Tibial nerve (tissue), 4 donors: ENCODE data around the gene IKZF1.

Experiments used
- CTCF ChIP-seq, 5 experiments: fragments of 200-600 bp in 3 of 5; fragments of 450-650 bp in 2 of 5; sonication (generic) in 3 of 5; IDR thresholded peaks; one replicate each; pipeline ENCODE4 v1.5.1; 2016 to 2019; ENCODE audit warnings: antibody characterized with exemption in 5 of 5, mild to moderate bottlenecking in 3 of 5, moderate library complexity in 2 of 5
- EP300 ChIP-seq, 2 donors: sonication (generic); formaldehyde crosslinking; IDR thresholded peaks; one replicate each; pipeline ENCODE4 v1.6.1; 2017; ENCODE audit warnings: antibody characterized with exemption in 2 of 2, mild to moderate bottlenecking in 1 of 2
- POLR2A ChIP-seq, 2 donors: fragments of 450-650 bp; IDR thresholded peaks; one replicate each; pipeline ENCODE4 v1.6.1; 2017; ENCODE audit warnings: antibody characterized with exemption in 2 of 2, mild to moderate bottlenecking in 2 of 2, moderate library complexity in 2 of 2

DNA sequence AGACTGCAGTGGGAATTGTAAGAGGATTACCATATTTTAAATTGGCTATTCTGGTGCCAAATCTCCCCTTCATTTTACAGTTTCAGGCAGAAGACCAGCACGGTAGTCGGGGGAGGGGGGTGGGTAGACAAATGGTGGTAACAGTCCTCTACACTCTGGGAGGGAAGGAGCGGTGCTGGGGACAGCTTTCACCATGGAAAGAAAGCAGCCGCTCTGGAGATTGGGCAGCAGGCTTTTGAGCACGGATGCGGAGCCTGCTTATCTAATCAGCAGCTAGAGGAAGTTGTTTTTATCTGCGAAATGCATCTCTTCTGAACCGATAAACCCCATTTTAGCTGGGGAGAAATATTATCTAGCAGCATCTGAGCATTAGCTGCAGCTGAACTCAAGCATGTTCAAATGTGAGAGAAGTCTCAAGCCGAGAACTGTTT lies 28.7 kb downstream of the IKZF1 start:
- TF ChIP-seq CTCF (IDR thresholded peaks at IDR 0.05): no peak
- TF ChIP-seq POLR2A (IDR thresholded peaks at IDR 0.05): no peak
- no peak for TF ChIP-seq EP300 (IDR thresholded peaks at IDR 0.05)
